ENCODE results near the gene INIP. TPM values are rescaled to one million over a fixed set of nuclear protein-coding genes. Genes with fewer than 3 reads are reported as not detected.

The INIP gene
- total RNA-seq, 1 experiment from 2014 or later: 24.5 TPM

DNA sequence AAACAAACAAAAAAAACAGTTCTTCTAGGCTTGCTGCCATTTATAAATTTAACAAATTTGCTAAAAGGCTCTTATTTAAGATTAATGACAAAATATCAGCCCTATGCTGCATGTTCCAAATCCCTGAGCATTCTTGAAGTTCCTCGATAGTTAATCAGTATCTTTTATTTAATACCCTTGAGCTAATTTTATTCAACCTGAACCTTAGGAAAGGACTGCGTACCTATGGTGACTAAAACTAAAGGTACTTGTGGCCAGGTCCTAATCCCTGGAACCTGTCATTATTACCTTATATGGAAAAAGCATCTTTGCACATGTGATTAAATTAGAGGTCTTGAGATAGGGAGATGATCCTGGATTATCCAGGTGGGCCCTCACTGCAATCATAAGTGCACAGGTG, 10.5 kb upstream of the INIP start:
- Histone ChIP-seq H2BK12ac (ENCODE audit: insufficient read length, low read depth, low read length) (no peak overlapping the region), H3K27ac (ENCODE audit: insufficient read length, low read depth, low read length) (no peak overlapping the region), H3K14ac (ENCODE audit: insufficient read depth, low read length) (no peak overlapping the region), H2AFZ (ENCODE audit: low read length) (no peak overlapping the region), H3K4ac (ENCODE audit: low read depth, low read length) (no peak overlapping the region), H3K9ac (ENCODE audit: extremely low read depth, insufficient read length, low read length) (no peak overlapping the region), H3K4me2 (ENCODE audit: insufficient read depth, insufficient read length, low read length) (no peak overlapping the region), H3K23me2 (ENCODE audit: insufficient read length, low read depth, low read length, poor library complexity, severe bottlenecking) (no peaks in the 10 kb centered on the region), H2AK5ac (ENCODE audit: insufficient read length, low read length) (no peak overlapping the region), H4K8ac (replicated peaks; ENCODE audit: insufficient read length, low read depth, low read length) (no peak overlapping the region), H2BK15ac (ENCODE audit: low read depth, low read length) (no peak overlapping the region), H2BK20ac (ENCODE audit: low read depth, low read length, poor library complexity, severe bottlenecking) (no peak overlapping the region), H3K23ac (ENCODE audit: insufficient read length, low read depth, low read length) (no peak overlapping the region), H4K91ac (ENCODE audit: insufficient read length, low read depth, low read length) (no peak overlapping the region), H3K27me3 (ENCODE audit: insufficient read depth, low read length) (no peaks in the 10 kb centered on the region), H3K79me2 (ENCODE audit: insufficient read depth, low read length) (no peaks in the 10 kb centered on the region; the same call in 1 of the 2 replicates), H2BK120ac (ENCODE audit: low read depth, low read length, poor library complexity, severe bottlenecking) (no peak overlapping the region), H3K56ac (ENCODE audit: insufficient read length, low read depth, low read length) (no peak overlapping the region), H2BK5ac (ENCODE audit: insufficient read length, low read length) (no peak overlapping the region), H3K9me3 (ENCODE audit: control insufficient read depth, low read depth, low read length) (no peaks in the 10 kb centered on the region), H3K4me1 (ENCODE audit: insufficient read depth, low read length) (no peaks in the 10 kb centered on the region), H4K5ac (ENCODE audit: insufficient read length, low read depth, low read length) (no peak overlapping the region), H3K18ac (ENCODE audit: insufficient read length, low read depth, low read length) (no peak overlapping the region), H4K20me1 (ENCODE audit: control insufficient read depth, insufficient read depth, insufficient read length) (no peaks in the 10 kb centered on the region), H3T11ph (ENCODE audit: low read length) (no peak overlapping the region), H3K79me1 (ENCODE audit: insufficient read depth, low read depth, low read length, poor library complexity, severe bottlenecking) (no peaks in the 10 kb centered on the region)
- no CpG with 5 or more reads among the region's 2 CpGs for WGBS (ENCODE audit: extremely low coverage, insufficient read length, low lambda C conversion rate)
- no peak for DNase-seq
- Mint-ChIP-seq H3K4me3 (no peak overlapping the region), H3K4me1 (no peaks in the 10 kb centered on the region), H3K36me3 (ENCODE audit: insufficient read depth in 1 of 3, low read depth in 3 of 3) (no peaks in the 10 kb centered on the region), H3K9me3 (no peaks in the 10 kb centered on the region), H3K27me3 (ENCODE audit: low read depth) (no peaks in the 10 kb centered on the region), H3K27ac (no peak overlapping the region)
- TF ChIP-seq CTCF (conservative IDR thresholded peaks at IDR 0.05): no peak

Measured in H9 (cell line).